NCI-H2107 treated with DMSO at 0.1 percent for 48 hours (cell line): ENCODE data around the gene WNT8A.

Source experiments
- DNase-seq: peaks from one replicate; lab custom pipeline; 2025; ENCODE audit not compliant: unreplicated experiment; lab: John Stamatoyannopoulos, UW

WNT8A gene

DNA sequence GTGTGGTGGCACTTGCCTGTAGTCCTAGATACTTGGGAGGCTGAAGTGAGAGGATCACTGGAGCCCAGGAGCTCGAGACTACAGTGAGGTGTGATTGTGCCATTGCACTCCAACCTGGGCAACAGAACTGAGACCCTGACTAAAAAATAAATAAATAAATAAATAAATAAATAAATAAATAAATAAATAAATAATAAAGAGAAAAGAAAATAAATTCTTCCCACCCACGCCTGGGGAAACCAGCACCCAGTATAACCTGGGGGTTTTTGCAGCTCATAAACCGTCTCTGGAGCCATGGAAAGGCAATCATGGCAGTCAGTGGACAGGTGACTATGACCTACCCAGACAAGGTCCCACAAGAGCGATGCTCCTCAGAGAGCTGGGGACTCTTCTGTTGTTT, 7.9 kb downstream of the WNT8A start:
- DNase-seq, result no peak

DNA sequence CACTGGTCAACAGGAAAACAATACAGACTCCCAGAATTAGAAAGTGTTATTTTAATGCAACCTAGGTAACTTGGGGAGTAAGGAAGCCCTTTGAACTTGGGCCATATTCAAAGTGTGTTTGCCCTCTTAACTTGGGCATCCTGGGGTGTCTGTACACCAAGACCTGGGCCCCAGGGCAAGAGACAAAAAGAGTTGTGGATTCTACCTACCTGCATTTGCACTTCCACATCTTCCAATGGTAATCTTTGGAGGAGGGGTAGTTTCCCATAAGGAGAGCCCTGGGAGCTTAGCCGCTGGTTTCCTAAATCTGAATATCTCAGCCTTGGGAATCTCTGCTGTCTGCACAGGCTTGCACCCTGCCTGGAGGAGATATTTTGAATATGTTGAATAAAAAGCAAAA, 8.5 kb downstream of the WNT8A start:
- DNase-seq, result no peak

DNA sequence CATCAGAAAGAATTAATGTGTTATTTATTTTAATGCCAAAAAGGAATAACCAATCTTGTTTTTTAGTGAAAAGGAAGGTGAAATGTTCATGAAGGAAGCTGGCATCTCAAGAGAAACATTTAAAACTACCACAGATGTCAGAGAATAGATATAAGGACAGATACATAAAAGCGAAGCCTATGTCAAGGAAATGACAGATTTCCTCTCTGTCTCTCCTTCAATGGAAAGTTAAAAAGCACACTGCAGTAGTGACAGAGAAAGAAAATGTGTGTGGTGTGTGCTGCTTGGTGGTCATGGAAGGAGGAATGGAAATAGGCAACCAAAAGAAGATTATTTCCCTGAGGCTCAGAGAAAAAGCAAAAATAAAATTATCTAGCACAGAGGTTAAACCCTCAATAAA, 9.2 kb downstream of the WNT8A start:
- DNase-seq, result no peak

DNA sequence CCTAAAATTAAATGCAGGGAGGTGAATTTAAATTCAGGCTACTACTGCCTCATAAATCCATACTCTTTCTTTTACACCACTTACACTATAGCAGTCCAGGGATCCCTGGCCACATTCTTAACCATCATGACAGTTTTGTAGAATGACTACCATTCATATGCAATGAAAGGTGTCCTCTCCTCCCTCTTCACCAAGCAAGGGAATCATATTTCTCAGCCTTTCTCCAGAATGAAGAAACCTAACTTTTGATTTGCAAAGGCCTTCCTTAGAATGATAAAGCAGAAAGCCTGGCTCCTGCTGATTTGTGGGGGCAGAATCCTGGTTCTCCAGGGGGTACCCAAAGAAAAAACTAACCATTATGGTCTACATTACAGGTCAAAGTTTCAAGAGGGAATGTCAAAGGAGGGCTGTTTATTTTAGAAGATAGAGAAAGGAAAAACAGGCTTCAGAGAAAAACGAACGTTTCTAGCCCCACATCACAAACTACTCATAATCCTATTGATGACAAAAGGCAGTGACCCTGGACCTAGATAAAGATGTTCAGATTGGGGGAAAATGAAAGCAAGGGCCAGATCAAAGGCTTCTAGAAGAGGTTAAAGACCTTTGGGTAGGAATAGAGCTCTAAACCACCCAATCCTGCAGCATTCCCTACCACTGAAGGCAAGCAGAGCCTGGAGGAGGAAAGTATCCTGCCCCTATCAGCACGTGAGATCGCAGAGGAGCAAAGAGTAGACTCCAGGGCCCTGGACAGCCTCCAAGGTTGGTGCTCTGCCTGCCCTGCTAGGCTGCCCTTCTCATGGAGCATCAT, 11.5 kb downstream of the WNT8A start:
- no peak for DNase-seq

DNA sequence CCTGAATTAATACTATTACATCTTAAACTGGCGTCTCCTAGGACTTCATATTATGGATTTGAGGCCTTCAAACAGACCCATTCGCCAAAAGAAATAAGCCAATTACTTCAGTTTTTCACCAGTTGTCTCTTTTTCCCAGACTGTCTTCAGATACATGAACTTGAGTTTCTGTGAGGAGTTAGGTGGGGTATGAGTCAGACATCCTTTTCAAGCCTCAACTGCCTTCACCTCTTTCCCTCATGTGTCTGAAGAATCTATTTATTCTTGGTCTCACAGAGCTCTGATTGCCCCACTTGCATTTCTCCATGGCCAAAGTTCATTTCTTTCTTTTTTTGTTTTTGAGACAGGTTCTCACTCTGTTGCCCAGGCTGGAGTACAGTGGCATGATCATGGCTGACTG, 12.5 kb downstream of the WNT8A start:
- DNase-seq, result no peak

DNA sequence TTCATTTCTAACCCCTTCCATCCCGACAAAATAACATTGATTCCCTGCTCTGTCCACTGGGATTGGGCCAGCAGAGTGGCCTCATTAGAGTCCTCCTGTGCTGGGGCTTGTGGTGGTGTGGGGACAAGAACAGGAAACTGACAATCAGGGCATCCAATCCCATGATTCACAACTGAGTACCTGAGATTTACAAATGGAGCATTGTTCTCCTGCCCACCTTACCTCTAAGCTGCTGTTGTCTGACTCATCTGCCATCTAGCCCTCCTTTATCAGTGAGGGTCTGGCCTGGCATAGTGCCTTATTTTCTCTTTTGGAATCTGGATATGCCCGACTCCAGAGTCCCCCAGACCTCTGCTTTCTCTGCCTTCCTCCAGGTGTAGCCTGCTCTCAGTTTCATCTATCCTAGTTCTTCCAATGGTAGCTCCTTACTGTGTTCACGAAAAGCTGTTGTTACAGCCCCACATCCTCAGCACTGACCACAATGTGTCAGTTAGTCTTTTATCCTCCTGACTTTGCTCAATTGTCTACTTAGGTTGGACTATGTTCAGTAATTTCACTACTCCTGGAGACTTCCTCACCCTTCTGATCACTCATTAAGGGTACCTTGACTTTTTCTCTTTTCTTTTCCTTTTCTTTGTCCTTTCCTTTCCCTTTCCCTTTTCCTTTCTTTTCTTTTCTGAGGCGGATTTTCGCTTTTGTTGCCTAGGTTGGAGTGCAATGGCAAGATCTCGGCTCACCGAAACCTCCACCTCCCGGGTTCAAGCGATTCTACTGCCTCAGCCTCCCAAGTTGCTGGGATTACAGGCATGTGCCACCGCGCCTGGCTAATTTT, 13.4 kb downstream of the WNT8A start:
- no peak for DNase-seq

DNA sequence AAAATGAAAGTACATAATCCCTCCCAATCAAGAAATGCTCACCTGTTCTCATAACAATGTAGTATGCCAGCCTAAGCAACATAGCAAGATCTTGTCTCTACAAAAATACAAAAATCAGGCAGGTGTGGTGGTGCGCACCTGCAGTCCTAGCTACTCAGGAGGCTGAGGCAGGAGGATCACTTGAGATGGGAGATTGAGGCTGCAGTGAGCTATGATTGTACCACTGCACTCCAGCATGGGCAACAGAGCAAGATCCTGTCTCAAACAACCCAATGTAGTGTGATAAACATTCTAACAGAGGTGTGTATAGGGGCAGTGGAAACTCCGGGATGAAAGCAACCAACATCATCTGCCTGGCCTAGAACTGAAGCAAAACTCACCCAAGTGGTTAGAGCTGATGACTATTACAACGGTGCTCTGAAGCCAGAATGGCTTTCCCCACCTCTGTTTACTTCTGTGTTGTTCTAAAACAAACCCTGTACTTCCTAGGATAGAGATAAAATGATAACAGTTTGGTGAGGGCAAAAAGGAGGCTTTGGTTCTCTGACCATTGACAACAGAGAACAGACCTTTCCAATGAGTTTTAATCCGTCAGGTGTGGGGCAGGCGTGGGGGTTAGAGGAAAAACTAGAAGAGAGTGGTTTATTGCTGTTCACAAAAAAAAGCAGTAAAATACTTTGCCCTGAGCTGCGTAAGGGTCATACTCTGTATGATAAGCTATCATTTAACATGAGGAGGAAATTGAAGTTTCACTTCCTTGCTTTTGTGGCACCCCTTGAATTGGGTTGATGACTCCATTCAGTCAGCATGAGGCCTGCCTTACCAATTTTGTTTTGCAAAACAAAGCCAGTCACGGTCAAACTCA, 18.9 kb downstream of the WNT8A start:
- no peak for DNase-seq

DNA sequence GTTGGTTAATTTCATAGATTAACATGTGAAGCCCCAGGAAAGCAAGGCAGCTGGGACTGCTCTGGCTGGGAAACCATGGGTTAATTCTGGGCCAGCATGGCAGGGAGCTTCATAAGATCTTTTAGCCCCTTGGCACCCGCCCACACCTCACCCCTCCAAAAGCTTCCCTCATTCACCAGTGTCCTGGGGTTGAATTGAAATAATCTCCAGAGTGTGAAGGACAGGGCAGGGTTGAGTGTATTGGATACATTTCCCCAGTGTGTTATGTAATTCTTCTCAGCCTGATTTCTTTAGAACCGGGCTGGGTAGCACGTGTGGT, 19.4 kb downstream of the WNT8A start:
- no peak for DNase-seq

DNA sequence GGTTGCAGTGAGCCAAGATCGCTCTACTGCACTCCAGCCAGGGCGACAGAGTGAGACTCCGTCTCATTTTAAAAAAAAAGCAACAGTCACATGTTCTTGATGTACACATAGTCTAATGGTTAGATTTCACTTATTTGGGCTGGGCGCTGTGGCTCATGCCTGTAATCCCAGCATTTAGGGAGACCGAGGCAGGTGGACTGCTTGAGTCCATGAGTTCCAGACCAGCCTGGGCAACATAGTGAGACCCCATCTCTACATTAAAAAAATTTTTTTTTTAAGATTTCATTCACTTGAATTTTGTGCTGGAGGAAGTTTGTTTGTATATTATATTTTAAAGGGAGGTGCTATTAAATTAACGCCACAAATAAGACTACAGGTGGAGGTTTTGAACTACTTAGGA, 21.9 kb downstream of the WNT8A start:
- DNase-seq, result no peak

DNA sequence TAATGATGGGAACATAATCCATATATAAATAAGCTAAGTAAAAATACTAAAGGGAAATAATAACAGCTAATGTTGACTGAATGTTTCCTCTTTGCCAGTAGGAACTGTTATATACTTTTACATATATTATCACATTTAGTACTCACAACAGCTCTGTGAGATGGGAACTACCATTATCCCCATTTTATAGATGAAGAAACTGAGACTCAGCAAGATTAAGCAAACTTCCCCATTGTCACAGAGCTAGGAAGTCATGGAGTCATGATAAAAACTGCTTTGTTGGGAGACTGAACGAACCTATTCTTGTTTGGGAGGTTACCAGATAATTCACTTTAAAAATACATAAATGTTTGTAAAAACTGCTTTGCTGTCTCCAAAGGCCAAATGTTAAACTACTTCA, 23.4 kb downstream of the WNT8A start:
- no peak for DNase-seq

DNA sequence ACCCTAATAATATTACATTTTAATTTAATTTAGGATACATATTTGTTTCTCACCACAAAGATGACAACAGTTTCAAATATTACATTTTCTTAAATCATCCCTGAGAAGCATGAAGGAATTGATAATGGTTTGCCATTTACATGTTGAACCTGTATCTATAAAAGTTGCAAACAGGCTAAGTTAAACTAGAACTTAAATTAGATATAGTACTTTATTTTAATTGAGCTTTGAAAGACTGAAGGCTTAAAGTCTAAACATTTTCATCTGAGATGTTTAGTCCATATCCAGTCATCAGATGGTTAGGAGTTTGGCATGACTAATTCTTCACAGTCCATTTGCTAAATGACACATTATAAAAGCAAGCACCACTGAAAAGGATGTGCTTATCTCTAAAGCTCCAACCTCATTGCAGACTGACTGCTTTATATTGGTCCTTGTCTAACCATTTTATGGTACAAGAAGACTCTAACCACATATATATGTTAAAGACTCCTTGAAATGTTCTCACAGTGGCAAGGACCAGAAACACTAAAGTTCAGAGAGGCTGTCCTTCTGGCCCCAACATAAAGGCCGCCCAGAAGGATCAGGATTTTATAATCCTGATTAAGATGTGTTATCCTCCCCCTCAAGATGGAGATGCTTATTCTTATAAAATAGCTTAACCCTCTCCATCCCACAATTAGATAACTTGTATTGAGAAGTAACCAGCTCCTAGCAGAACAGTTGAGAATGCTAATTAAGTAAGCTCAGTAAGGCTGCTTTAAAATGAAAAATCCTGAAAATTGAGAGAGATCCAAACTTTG, 25.8 kb downstream of the WNT8A start:
- DNase-seq, result no peak

DNA sequence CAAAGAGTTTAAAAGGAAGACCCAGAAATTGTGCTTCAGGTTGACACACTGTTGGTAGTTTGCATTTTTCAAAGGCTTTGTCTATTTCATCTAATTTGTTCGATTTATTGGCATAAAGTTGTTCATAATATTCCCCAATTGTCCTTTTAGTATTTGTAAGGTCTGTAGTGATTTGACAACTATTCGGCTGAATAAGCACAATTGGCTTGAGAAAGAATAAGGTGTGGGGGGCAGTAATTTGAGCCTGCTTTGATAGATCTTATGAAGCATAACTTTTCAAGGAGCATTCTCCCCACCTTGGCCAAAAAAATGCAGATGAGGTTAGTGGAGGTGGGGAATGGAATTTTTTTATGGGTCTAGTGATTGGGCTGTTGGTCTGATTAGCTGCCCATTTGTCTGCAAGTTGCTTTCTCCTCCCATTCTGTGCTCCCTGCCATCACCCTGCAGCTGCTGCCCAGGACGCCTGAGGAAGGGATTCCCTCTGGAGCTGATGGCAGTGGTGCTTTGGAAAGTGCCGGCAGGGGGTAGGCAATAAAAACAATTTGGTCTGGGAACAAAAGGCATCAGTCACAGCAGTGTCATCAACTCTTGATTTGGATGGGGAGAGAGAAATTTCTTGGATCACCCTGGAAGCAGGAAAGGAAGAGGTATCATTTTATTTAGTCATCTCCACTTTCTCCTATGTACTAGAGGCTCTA, 26.6 kb downstream of the WNT8A start:
- DNase-seq, result peak; percentile 27

DNA sequence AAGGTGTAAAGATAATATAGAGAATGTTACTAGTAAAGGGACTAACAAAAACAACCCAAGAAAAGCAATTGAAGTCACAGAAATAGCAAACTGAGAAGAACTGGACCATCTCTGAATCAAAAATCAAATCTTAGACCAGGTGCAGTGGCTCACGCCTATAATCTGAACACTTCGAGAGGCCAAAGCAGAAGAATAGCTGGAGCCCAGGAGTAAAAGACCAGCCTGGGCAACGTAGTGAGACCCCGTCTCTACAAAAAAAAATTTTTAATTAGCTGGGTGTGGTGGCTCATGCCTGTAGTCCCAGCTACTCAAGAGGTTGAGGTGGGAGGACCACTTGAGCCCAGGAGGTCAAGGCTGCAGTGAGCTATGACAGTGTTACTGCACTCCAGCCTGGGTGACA, 27.3 kb downstream of the WNT8A start:
- DNase-seq, result no peak

DNA sequence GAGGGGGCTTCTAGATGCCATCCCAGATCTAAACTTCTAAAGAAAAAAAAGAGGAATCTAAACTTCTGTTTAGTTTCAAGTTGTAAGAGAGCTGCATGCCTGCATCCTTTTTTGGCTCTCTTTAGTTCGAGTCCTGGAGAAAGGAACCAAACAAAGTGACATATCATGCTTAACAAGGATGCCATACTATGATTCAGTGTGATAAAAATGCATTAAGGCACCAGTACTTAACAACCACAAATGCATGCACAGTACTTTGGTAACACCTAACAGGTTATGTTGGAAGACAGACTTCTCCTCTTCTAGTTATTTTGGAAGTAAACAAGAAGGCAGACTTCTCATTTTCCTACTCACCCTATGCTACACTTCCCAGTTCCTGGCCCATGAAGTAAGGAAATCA, 28.1 kb downstream of the WNT8A start:
- no peak for DNase-seq

DNA sequence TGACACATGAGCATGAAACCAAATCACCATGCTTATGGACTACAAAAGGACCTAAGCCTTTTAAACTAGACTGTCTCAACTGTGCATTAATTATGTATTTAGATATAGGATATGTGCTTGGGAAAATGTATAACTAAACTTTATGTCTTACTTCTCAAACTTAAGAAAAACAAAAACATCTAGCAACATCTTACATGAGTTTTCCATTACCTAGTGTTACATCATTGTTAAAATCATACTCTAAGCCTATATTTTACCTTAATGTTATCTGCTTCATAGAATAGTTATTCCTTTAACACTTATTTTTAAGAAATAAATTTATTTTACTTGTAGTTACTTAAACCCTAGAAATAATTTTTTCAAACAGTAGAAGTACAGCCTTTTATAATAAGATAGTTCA, 31.4 kb downstream of the WNT8A start:
- DNase-seq, result no peak

DNA sequence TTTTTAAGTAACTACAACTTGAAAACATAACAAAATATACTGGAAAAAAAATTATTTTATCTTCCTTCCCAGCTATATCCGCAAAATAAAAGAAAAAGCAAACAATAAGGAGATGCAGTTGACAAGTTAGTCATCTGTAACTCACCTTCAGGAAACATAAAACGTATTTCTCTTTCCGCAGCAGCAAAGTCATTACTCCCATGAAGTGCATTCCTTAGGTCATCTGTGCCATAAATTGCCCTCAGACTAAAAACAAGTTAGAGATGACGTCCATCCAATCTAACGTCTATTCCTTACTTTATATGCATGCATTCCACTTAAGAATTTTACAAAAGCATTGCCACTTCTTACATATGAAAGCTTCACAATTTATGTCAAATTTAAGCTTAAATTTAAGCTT, 44.5 kb downstream of the WNT8A start:
- no peak for DNase-seq

DNA sequence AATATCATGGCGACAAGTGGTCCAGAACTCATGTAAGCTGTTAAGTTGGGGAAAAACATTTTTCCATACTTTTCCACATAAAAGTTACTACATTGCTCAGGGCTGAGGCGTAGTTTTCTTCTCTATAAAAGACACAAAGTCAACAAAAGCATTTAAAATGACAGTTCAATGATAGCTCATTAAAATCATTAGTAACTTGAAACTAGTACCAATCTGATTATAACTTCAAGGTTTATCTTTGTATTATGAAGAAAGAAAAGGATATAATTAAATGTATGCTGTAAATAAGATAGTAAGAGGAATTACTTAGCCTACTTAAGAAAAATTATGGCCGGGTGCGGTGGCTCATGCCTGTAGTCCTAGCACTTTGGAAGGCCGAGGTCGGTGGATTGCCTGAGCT, 45.5 kb downstream of the WNT8A start:
- no peak for DNase-seq

DNA sequence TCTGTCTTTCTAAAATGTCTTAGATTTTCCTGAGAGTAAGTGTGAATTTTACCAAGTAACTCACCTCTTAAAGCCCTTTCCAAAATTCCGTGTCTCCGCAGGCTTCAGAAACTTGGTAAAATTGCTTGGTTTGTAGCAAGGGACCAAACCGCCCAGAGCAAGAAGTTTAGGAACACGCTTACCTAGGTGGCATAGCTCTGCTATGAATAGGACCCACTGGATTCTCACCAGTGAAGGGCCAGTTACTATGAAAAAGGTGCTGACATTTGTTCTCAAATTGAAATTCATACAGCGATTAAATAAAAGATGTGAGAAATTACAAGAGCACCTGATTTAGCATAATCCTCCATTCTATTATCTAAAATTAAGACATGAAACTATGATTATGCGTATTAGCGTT, 48.7 kb downstream of the WNT8A start:
- DNase-seq, result no peak

DNA sequence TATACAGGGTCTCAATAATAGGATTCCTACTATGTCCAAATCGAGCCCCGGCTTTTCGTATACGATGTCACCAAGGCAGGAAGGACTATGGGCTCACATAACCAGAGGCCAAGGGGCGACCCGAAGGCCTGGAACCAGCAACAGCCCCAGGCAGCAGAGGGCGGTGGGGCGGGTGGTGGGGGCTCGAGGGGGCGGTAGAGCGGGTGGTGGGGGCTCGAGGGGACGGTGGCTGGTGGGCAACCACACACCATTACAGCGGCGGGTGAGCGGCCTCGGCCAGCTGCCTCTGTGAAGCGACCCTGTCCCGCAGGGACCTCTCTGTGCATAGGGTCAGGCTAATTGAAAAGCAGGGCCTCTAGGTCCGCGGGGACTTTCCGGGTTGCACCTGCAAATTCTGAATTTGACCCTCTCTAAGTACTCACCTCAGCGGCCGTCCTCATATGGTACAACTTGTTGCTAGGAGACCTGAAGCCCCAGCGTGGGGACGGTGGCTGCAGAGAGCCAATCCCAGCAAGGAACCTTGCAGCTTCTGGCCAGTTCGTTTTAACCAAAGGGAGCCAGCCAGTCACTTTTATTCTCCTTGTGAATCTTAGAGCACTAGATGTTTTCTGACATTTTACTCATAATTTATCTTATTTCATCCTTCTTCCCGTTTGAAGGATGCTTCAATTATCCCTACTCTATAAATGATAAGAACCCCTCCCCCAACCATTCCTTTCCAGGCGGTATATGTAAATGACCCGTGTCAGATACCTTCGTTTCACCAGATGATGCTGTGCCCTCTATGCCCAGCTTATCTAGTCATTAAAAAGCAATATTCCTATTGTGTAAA, 55.3 kb downstream of the WNT8A start, which contains the start of gene NME5:
Gene NME5, minus strand, starts transcription at position 480 of the 832 bp plus-strand sequence. CDS start 648 bp downstream, outside the sequence.
- peak; percentile 33 for DNase-seq
